ENCODE data around the gene CHN2.

DNA sequence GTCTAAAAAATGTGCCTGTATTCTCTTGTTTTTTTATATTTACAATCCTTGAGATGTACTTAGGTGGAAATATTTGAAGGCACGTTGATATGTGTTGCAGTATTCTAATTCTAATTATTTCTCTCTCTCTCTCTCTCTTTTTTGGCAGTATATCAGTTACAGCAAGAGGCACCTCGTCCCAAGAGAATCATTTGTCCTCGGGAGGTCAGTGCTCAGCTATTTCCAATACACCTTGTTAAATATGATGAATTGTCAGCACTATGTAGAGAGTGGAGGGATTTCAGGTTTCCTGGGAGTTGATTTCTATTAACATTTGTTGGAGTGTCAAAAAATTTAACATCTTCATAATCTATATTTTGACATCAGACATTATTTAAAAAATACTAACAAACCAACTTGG lies 173.2 kb downstream of the CHN2 start:
- TF ChIP-seq TAF1 (IDR thresholded peaks at IDR 0.05; ENCODE audit: borderline replicate concordance, insufficient read depth, low read length) (no peak), FOXP2 (optimal IDR thresholded peaks at IDR 0.05; ENCODE audit: borderline replicate concordance, extremely low read depth, extremely low read length, insufficient read depth) (no peak), POLR2AphosphoS5 (IDR thresholded peaks at IDR 0.05; ENCODE audit: low read depth, low read length) (no peak), SIN3A (IDR thresholded peaks at IDR 0.05; ENCODE audit: borderline replicate concordance, insufficient read depth, low read length) (no peak)
- TF ChIP-seq, protein P1, sequence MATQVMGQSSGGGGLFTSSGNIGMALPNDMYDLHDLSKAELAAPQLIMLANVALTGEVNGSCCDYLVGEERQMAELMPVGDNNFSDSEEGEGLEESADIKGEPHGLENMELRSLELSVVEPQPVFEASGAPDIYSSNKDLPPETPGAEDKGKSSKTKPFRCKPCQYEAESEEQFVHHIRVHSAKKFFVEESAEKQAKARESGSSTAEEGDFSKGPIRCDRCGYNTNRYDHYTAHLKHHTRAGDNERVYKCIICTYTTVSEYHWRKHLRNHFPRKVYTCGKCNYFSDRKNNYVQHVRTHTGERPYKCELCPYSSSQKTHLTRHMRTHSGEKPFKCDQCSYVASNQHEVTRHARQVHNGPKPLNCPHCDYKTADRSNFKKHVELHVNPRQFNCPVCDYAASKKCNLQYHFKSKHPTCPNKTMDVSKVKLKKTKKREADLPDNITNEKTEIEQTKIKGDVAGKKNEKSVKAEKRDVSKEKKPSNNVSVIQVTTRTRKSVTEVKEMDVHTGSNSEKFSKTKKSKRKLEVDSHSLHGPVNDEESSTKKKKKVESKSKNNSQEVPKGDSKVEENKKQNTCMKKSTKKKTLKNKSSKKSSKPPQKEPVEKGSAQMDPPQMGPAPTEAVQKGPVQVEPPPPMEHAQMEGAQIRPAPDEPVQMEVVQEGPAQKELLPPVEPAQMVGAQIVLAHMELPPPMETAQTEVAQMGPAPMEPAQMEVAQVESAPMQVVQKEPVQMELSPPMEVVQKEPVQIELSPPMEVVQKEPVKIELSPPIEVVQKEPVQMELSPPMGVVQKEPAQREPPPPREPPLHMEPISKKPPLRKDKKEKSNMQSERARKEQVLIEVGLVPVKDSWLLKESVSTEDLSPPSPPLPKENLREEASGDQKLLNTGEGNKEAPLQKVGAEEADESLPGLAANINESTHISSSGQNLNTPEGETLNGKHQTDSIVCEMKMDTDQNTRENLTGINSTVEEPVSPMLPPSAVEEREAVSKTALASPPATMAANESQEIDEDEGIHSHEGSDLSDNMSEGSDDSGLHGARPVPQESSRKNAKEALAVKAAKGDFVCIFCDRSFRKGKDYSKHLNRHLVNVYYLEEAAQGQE (IDR thresholded peaks at IDR 0.05; ENCODE audit: insufficient read depth in 1 of 2, low read depth in 2 of 2, low read length in 2 of 2), result no peak

Data from PFSK-1 (cell line).